ENCODE results near the gene ARMS2.

DNA sequence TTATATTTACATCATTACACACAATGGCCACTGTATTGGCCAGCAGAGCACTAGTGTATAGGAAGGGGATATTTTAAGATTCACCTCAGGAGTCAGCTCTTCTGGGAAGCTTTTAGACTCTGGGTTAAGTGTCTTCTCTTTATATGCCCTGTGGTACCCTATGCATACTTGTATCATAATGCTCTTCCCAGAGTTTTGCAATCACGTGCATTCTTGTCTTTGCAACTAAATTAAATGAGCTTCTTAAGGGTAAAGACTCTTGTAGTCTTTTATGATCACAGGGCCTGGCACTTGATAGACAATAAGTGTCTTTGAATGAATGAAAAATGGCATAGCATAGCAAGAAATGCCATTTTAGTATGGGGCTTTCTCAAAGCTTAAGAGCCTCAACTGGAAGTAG is 35.4 kb upstream of the ARMS2 start:
- TF ChIP-seq, protein P1, sequence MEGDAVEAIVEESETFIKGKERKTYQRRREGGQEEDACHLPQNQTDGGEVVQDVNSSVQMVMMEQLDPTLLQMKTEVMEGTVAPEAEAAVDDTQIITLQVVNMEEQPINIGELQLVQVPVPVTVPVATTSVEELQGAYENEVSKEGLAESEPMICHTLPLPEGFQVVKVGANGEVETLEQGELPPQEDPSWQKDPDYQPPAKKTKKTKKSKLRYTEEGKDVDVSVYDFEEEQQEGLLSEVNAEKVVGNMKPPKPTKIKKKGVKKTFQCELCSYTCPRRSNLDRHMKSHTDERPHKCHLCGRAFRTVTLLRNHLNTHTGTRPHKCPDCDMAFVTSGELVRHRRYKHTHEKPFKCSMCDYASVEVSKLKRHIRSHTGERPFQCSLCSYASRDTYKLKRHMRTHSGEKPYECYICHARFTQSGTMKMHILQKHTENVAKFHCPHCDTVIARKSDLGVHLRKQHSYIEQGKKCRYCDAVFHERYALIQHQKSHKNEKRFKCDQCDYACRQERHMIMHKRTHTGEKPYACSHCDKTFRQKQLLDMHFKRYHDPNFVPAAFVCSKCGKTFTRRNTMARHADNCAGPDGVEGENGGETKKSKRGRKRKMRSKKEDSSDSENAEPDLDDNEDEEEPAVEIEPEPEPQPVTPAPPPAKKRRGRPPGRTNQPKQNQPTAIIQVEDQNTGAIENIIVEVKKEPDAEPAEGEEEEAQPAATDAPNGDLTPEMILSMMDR (IDR thresholded peaks at IDR 0.05; ENCODE audit: poor library complexity), result no peak
- TF ChIP-seq EZH2 (IDR thresholded peaks at IDR 0.05; ENCODE audit: borderline replicate concordance), result no peak

All from hepatocyte (in vitro differentiated cells).